ENCODE results near the gene ZSCAN16.

DNA sequence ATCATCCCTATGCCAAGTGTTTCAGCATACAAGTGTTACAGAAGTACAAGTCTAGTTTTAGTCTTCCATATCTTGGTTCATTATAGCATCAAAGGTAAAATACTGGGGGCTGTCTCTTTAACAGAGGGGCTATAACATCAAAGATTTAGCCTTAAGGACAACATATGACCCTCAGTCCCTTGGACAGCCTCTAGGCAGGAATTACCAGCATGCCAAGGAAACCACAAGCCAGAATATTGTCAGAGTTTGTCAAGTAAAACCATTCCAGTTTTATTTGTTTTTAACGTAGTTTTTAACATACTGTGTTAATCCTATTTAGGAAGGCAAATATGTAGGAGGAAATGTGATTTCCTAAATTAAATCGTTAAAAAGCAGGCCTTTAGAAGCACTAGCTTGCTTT, 35.8 kb downstream of the ZSCAN16 start:
- TF ChIP-seq, protein P1, sequence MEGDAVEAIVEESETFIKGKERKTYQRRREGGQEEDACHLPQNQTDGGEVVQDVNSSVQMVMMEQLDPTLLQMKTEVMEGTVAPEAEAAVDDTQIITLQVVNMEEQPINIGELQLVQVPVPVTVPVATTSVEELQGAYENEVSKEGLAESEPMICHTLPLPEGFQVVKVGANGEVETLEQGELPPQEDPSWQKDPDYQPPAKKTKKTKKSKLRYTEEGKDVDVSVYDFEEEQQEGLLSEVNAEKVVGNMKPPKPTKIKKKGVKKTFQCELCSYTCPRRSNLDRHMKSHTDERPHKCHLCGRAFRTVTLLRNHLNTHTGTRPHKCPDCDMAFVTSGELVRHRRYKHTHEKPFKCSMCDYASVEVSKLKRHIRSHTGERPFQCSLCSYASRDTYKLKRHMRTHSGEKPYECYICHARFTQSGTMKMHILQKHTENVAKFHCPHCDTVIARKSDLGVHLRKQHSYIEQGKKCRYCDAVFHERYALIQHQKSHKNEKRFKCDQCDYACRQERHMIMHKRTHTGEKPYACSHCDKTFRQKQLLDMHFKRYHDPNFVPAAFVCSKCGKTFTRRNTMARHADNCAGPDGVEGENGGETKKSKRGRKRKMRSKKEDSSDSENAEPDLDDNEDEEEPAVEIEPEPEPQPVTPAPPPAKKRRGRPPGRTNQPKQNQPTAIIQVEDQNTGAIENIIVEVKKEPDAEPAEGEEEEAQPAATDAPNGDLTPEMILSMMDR (IDR thresholded peaks at IDR 0.05) = no peak
- no peak for TF ChIP-seq POLR2A (IDR thresholded peaks at IDR 0.05)
